Hepatocyte (in vitro differentiated cells): Measurements from ENCODE around the gene BBIP1.

Experiments
- CTCF ChIP-seq: fragments of 200-600 bp; sonication (generic); IDR thresholded peaks from 2 replicates; pipeline ENCODE4 v1.5.1; 2016; ENCODE audit warnings: antibody characterized with exemption, mild to moderate bottlenecking; ENCODE audit not compliant: poor library complexity
- EZH2phosphoT487 ChIP-seq: fragments of 200-600 bp; sonication (generic); IDR thresholded peaks from one replicate; pipeline ENCODE4 v1.6.1; 2018; ENCODE audit warnings: antibody characterized with exemption, mild to moderate bottlenecking, low read depth, moderate library complexity; ENCODE audit not compliant: unreplicated experiment, severe bottlenecking

- no peak for TF ChIP-seq CTCF
- TF ChIP-seq EZH2phosphoT487 = no peak
Measured at GRCh38 chr10:110919971-110920881, 1.2 kb upstream of the BBIP1 start.
